Sigmoid colon (tissue), 4 donors: Measurements from ENCODE around the gene TRAFD1.

Experiments used
- EP300 ChIP-seq, 4 donors: sonication (generic); formaldehyde crosslinking; IDR thresholded peaks; one replicate each; pipeline ENCODE4 v1.6.1; 2017; ENCODE audit warnings: antibody characterized with exemption in 4 of 4
- POLR2A ChIP-seq, 2 donors: fragments of 450-650 bp; IDR thresholded peaks; one replicate each; pipeline ENCODE4 v1.6.1; 2016; ENCODE audit warnings: antibody characterized with exemption in 2 of 2, mild to moderate bottlenecking in 2 of 2, moderate library complexity in 2 of 2
- POLR2AphosphoS5 ChIP-seq, 4 donors: sonication (generic); formaldehyde crosslinking; IDR thresholded peaks; one replicate each; pipeline ENCODE4 v1.6.1; 2017; ENCODE audit warnings: antibody characterized with exemption in 4 of 4
- TF ChIP-seq, protein P1 (sequence below), 4 experiments: fragments of 450-650 bp in 3 of 4; fragments of 200-600 bp in 1 of 4; IDR thresholded peaks; one replicate each; pipeline ENCODE4 v1.5.1; 2016 to 2019; ENCODE audit warnings: antibody characterized with exemption in 4 of 4, mild to moderate bottlenecking in 3 of 4, moderate library complexity in 2 of 4

DNA sequence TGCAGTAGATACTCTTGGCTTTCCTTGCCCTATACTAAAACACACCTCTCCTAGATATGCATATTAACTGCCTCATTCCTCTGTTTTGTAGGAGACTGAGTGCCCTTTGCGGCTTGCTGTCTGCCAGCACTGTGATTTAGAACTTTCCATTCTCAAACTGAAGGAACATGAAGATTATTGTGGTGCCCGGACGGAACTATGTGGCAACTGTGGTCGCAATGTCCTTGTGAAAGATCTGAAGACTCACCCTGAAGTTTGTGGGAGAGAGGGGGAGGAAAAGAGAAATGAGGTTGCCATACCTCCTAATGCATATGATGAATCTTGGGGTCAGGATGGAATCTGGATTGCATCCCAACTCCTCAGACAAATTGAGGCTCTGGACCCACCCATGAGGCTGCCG is 15.4 kb downstream of the TRAFD1 start:
- no peak for TF ChIP-seq POLR2A (IDR thresholded peaks at IDR 0.05)
- TF ChIP-seq, protein P1, sequence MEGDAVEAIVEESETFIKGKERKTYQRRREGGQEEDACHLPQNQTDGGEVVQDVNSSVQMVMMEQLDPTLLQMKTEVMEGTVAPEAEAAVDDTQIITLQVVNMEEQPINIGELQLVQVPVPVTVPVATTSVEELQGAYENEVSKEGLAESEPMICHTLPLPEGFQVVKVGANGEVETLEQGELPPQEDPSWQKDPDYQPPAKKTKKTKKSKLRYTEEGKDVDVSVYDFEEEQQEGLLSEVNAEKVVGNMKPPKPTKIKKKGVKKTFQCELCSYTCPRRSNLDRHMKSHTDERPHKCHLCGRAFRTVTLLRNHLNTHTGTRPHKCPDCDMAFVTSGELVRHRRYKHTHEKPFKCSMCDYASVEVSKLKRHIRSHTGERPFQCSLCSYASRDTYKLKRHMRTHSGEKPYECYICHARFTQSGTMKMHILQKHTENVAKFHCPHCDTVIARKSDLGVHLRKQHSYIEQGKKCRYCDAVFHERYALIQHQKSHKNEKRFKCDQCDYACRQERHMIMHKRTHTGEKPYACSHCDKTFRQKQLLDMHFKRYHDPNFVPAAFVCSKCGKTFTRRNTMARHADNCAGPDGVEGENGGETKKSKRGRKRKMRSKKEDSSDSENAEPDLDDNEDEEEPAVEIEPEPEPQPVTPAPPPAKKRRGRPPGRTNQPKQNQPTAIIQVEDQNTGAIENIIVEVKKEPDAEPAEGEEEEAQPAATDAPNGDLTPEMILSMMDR (IDR thresholded peaks at IDR 0.05), result no peak
- TF ChIP-seq POLR2AphosphoS5 (IDR thresholded peaks at IDR 0.05), result no peak
- no peak for TF ChIP-seq EP300 (IDR thresholded peaks at IDR 0.05)
